HCT116 (cell line): ENCODE results near the gene SLC2A1. TPM values are rescaled to one million over a fixed set of nuclear protein-coding genes. Genes with fewer than 3 reads are reported as not detected.

Experiments used
- ATAC-seq: fragments of 200-7000 bp; cut with Tn5 transposase; 2 replicates; pipeline ENCODE4 v1.9.1; 2020; ENCODE audit warnings: mild to moderate bottlenecking, moderate library complexity
- BruUV-seq: library from RNA; stranded (reverse); fragments of 400-500 nt; replicated peaks from 2 replicates; lab custom pipeline; 2021; lab: Mats Ljungman, UMichigan
- CTCF ChIA-PET: fragments of 300-600 bp; sonication (Branson Sonifier 250); formaldehyde crosslinking; loops from one replicate; lab custom pipeline; 2021; ENCODE audit warnings: antibody characterized with exemption; lab: Charles Lee
- POLR2A ChIA-PET: fragments of 300-600, 350-600 bp; sonication (Branson Sonifier 250); formaldehyde crosslinking; loops from one replicate; lab custom pipeline; 2021; ENCODE audit warnings: antibody characterized with exemption; lab: Charles Lee
- RAD21 ChIA-PET, 2 experiments: fragments of 300-600 bp; sonication (Branson Sonifier 250); formaldehyde crosslinking; loops; one replicate each; lab custom pipeline; 2023; ENCODE audit warnings: low total read pairs in 2 of 2; ENCODE audit not compliant: uncharacterized antibody in 2 of 2, unreplicated experiment in 2 of 2, low non-redundant PET in 1 of 2; lab: Charles Lee
- DNase-seq: peaks from one replicate; pipeline ENCODE4 v3.0.0-alpha.2; 2010; ENCODE audit warnings: low read depth, low spot score
- H2AFZ ChIP-seq: fragments of 200-600 bp; shearing (Covaris generic), sonication (generic); 2 replicates; pipeline ENCODE4 v1.6.1; 2017; ENCODE audit warnings: low read depth, mixed run types, mixed read lengths, antibody characterized with exemption, low read length; ENCODE audit not compliant: poor library complexity, severe bottlenecking
- H3K27ac ChIP-seq: 2 replicates; pipeline ENCODE4 v1.5.1; 2012; ENCODE audit warnings: low read depth, low read length
- H3K27me3 ChIP-seq: fragments of 200-600 bp; sonication (generic); 2 replicates; pipeline ENCODE4 v1.6.1; 2016; ENCODE audit warnings: mixed run types, low read length, mixed read lengths; ENCODE audit not compliant: insufficient read depth
- H3K36me3 ChIP-seq, 2 experiments: fragments of 200-500 bp in 1 of 2; fragments of 200-600 bp in 1 of 2; sonication (Bioruptor generic) in 1 of 2; sonication (generic) in 1 of 2; 2 replicates each; pipeline versions ENCODE4 v1.5.1 to v1.6.1; 2014 to 2016; ENCODE audit warnings: low read length in 2 of 2, inconsistent platforms in 1 of 2, mixed read lengths in 1 of 2, mixed run types in 1 of 2; ENCODE audit not compliant: insufficient read depth in 2 of 2, control insufficient read depth in 1 of 2
- H3K4me1 ChIP-seq, 2 experiments: fragments of 200-600 bp in 1 of 2; sonication (generic) in 1 of 2; 2 replicates each; pipeline versions ENCODE4 v1.5.1 to v1.6.1; 2012 to 2017; ENCODE audit warnings: low read length in 2 of 2, inconsistent platforms in 1 of 2, mild to moderate bottlenecking in 1 of 2, mixed read lengths in 1 of 2, mixed run types in 1 of 2, moderate library complexity in 1 of 2; ENCODE audit not compliant: insufficient read depth in 2 of 2, control insufficient read depth in 1 of 2
- H3K4me2 ChIP-seq: fragments of 200-600 bp; sonication (generic); 2 replicates; pipeline ENCODE4 v1.6.1; 2017; ENCODE audit warnings: mixed run types, low read length, mixed read lengths
- H3K4me3 ChIP-seq, 2 experiments: fragments of 200-600 bp in 1 of 2; sonication (generic) in 1 of 2; replicated peaks in 1 of 2; 2 replicates each; pipeline ENCODE4 v1.5.1; 2011 to 2016; ENCODE audit warnings: low read length in 2 of 2, control low read depth in 1 of 2, low read depth in 1 of 2, mild to moderate bottlenecking in 1 of 2, mixed read lengths in 1 of 2, mixed run types in 1 of 2
- H3K79me2 ChIP-seq: fragments of 200-600 bp; sonication (generic); 2 replicates; pipeline ENCODE4 v1.6.1; 2017; ENCODE audit warnings: mild to moderate bottlenecking, mixed run types, low read length, moderate library complexity, mixed read lengths; ENCODE audit not compliant: insufficient read depth
- H3K9ac ChIP-seq: fragments of 200-600 bp; sonication (generic); 2 replicates; pipeline ENCODE4 v1.6.1; 2016; ENCODE audit warnings: low read length, mixed read lengths
- H3K9me2 ChIP-seq: fragments of 200-600 bp; sonication (generic), shearing (Covaris generic); 2 replicates; pipeline ENCODE4 v1.6.1; 2017; ENCODE audit warnings: mixed run types, mild to moderate bottlenecking, moderate library complexity; ENCODE audit not compliant: insufficient read depth
- H3K9me3 ChIP-seq, 2 experiments: fragments of 200-500 bp in 1 of 2; fragments of 200-600 bp in 1 of 2; sonication (Bioruptor generic) in 1 of 2; sonication (generic) in 1 of 2; 2 replicates each; pipeline ENCODE4 v1.6.1; 2014 to 2017; ENCODE audit warnings: low read length in 2 of 2, mixed read lengths in 2 of 2, inconsistent platforms in 1 of 2, low read depth in 1 of 2, mild to moderate bottlenecking in 1 of 2, mixed run types in 1 of 2, moderate library complexity in 1 of 2; ENCODE audit not compliant: control insufficient read depth in 1 of 2, insufficient read depth in 1 of 2
- H4K20me1 ChIP-seq: fragments of 200-600 bp; sonication (generic), shearing (Covaris generic); 2 replicates; pipeline ENCODE4 v1.6.1; 2017; ENCODE audit warnings: mixed run types, mild to moderate bottlenecking, moderate library complexity; ENCODE audit not compliant: insufficient read depth
- CTCF ChIP-seq, 3 experiments: fragments of 200-600 bp in 1 of 3; sonication (generic) in 1 of 3; IDR thresholded peaks in 2 of 3; conservative IDR thresholded peaks in 1 of 3; 2 replicates each; pipeline ENCODE4 v1.5.1; 2012 to 2017; ENCODE audit warnings: low read depth in 2 of 3, low read length in 2 of 3, antibody characterized with exemption in 1 of 3, borderline replicate concordance in 1 of 3, control low read depth in 1 of 3, mild to moderate bottlenecking in 1 of 3, mixed read lengths in 1 of 3, mixed run types in 1 of 3, moderate library complexity in 1 of 3; ENCODE audit not compliant: insufficient read depth in 1 of 3
- EGR1 ChIP-seq: IDR thresholded peaks from 2 replicates; pipeline ENCODE4 v1.6.1; 2012; ENCODE audit warnings: low read depth
- EZH2phosphoT487 ChIP-seq: fragments of 200-600 bp; IDR thresholded peaks from 2 replicates; pipeline ENCODE4 v1.6.1; 2018; ENCODE audit warnings: antibody characterized with exemption, borderline replicate concordance
- MAX ChIP-seq: IDR thresholded peaks from 2 replicates; pipeline ENCODE4 v1.6.1; 2012
- POLR2AphosphoS5 ChIP-seq: IDR thresholded peaks from 2 replicates; pipeline ENCODE4 v1.6.1; 2011; ENCODE audit warnings: mild to moderate bottlenecking, low read depth, low read length, moderate library complexity
- REST ChIP-seq: IDR thresholded peaks from 2 replicates; pipeline ENCODE4 v1.6.1; 2012; ENCODE audit warnings: low read depth
- SP1 ChIP-seq: IDR thresholded peaks from 2 replicates; pipeline ENCODE4 v1.6.1; 2012; ENCODE audit warnings: low read depth
- SRF ChIP-seq: IDR thresholded peaks from 2 replicates; pipeline ENCODE4 v1.6.1; 2012; ENCODE audit warnings: low read depth
- ZBTB33 ChIP-seq: IDR thresholded peaks from 2 replicates; pipeline ENCODE4 v1.6.1; 2011; ENCODE audit warnings: mild to moderate bottlenecking, low read length, moderate library complexity; ENCODE audit not compliant: insufficient replicate concordance; ENCODE audit errors: extremely low read depth
- ZFX ChIP-seq: fragments of 450-650 bp; IDR thresholded peaks from 2 replicates; pipeline ENCODE4 v1.6.1; 2017
- ZNF274 ChIP-seq: fragments of 200-500 bp; sonication (Bioruptor generic); IDR thresholded peaks from 2 replicates; pipeline ENCODE4 v1.6.1; 2014; ENCODE audit warnings: mild to moderate bottlenecking, low read depth, low read length, inconsistent platforms
- intact Hi-C: fragments of 100-400 bp; cut with micrococcal nuclease; formaldehyde crosslinking; loops from 2 replicates; pipeline ENCODE4 v1.10.0; 2022
- total RNA-seq: library from RNA; stranded (reverse); gene quantifications from one replicate; pipeline ENCODE4 v1.2.1, GENCODE V29; 2021; ENCODE audit not compliant: unreplicated experiment

SLC2A1 gene
- total RNA-seq, 1 experiment from 2014 or later, result 248 TPM

GRCh38 chr1:42928859-42929258 lies 29.8 kb downstream of the SLC2A1 start:
- ChIA-PET POLR2A (no interaction called here), RAD21 (no interaction called here), CTCF (no interaction called here)
- H3K79me2 ChIP-seq, result peaks cover 40% of the 10 kb centered on the region
- no peak overlapping the region for H3K4me3 ChIP-seq
- H3K4me2 ChIP-seq, result no peak overlapping the region
- peaks cover 27 to 54% of the 10 kb centered on the region in 2 experiments for H3K36me3 ChIP-seq
- no peak for TF ChIP-seq ZFX
- no peak for TF ChIP-seq MAX
- ATAC-seq (no peak), DNase-seq (no peak)
- no peak overlapping the region for H3K9ac ChIP-seq
- no peak overlapping the region for H2AFZ ChIP-seq
- no peaks in the 10 kb centered on the region for H3K9me2 ChIP-seq
- H3K27ac ChIP-seq, result peak overlapping the region; percentile 25
- BruUV-seq, result no TSS peak
- intact Hi-C loops, result no loop called here
- no peaks in the 10 kb centered on the region for H3K9me3 ChIP-seq
- H3K4me1 ChIP-seq, result peaks cover 32 to 62% of the 10 kb centered on the region in 2 experiments
- H3K27me3 ChIP-seq, result no peaks in the 10 kb centered on the region
- H4K20me1 ChIP-seq, result no peaks in the 10 kb centered on the region

- CTCF ChIA-PET, result no interaction called here
- RAD21 ChIA-PET, result no interaction called here
- Histone ChIP-seq H3K36me3 (peaks cover 27 to 45% of the 10 kb centered on the region in 2 experiments), H3K9me3 (no peaks in the 10 kb centered on the region), H4K20me1 (no peaks in the 10 kb centered on the region), H3K9ac (no peak overlapping the region), H3K4me3 (no peak overlapping the region), H3K27me3 (no peaks in the 10 kb centered on the region), H3K4me2 (no peak overlapping the region), H3K4me1 (peaks cover 29 to 61% of the 10 kb centered on the region in 2 experiments), H3K27ac (peak overlapping the region; percentile 25; the same call in 1 of the 2 replicates), H2AFZ (no peak overlapping the region), H3K9me2 (no peaks in the 10 kb centered on the region), H3K79me2 (peaks cover 31% of the 10 kb centered on the region)
- intact Hi-C loops, result no loop called here
- ATAC-seq (no peak), DNase-seq (no peak)
- no TSS peak for BruUV-seq
- POLR2A ChIA-PET, result no interaction called here
- TF ChIP-seq SP1 (no peak), POLR2AphosphoS5 (no peak; the same call in 1 of the 2 replicates), CTCF (IDR thresholded peaks at IDR 0.05 in 2 of 3, conservative IDR thresholded peaks at IDR 0.05 in 1 of 3; ENCODE audit: borderline replicate concordance in 1 of 3, insufficient read depth in 1 of 3, low read depth in 2 of 3, low read length in 2 of 3) (no peak), REST (no peak), MAX (no peak), EGR1 (no peak), ZBTB33 (no peak), EZH2phosphoT487 (no peak), SRF (no peak), ZNF274 (no peak)
These were observed 30.7 kb downstream of the SLC2A1 start for GRCh38 chr1:42927920-42928505.
